ENCODE results near the gene PNPO.

- no peak for TF ChIP-seq POLR2A (IDR thresholded peaks at IDR 0.05)
- TF ChIP-seq, protein P1, sequence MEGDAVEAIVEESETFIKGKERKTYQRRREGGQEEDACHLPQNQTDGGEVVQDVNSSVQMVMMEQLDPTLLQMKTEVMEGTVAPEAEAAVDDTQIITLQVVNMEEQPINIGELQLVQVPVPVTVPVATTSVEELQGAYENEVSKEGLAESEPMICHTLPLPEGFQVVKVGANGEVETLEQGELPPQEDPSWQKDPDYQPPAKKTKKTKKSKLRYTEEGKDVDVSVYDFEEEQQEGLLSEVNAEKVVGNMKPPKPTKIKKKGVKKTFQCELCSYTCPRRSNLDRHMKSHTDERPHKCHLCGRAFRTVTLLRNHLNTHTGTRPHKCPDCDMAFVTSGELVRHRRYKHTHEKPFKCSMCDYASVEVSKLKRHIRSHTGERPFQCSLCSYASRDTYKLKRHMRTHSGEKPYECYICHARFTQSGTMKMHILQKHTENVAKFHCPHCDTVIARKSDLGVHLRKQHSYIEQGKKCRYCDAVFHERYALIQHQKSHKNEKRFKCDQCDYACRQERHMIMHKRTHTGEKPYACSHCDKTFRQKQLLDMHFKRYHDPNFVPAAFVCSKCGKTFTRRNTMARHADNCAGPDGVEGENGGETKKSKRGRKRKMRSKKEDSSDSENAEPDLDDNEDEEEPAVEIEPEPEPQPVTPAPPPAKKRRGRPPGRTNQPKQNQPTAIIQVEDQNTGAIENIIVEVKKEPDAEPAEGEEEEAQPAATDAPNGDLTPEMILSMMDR (IDR thresholded peaks at IDR 0.05), result no peak
These were observed 6.5 kb upstream of the PNPO start for GRCh38 chr17:47934856-47935255.
